K562 (cell line): ENCODE measurements around the gene SRSF9. TPM values are rescaled to one million over a fixed set of nuclear protein-coding genes. Genes with fewer than 3 reads are reported as not detected.

Experiments
- FOSL1 ChIP-seq: fragments of 200-800 bp; sonication (Bioruptor generic); conservative IDR thresholded peaks from 2 replicates; pipeline ENCODE4 v1.6.1; 2016; ENCODE audit warnings: missing genetic modification characterization, missing compliant biosample characterization
- HIVEP1 ChIP-seq: fragments of 250-450 bp; sonication (Bioruptor Pico); IDR thresholded peaks from 2 replicates; pipeline ENCODE4 v1.4.0; 2020; ENCODE audit warnings: mild to moderate bottlenecking
- KDM4B ChIP-seq, 2 experiments: fragments of 450-650 bp in 1 of 2; sonication (generic) in 1 of 2; IDR thresholded peaks; 2 replicates each; pipeline ENCODE4 v1.6.1; 2016 to 2017; ENCODE audit warnings: borderline replicate concordance in 2 of 2, antibody characterized with exemption in 1 of 2, low read depth in 1 of 2, mild to moderate bottlenecking in 1 of 2
- NFRKB ChIP-seq: fragments of 450-650 bp; IDR thresholded peaks from 2 replicates; pipeline ENCODE4 v1.6.1; 2016; ENCODE audit warnings: low read depth
- NFYB ChIP-seq: IDR thresholded peaks from 2 replicates; pipeline ENCODE4 v1.6.1; 2011; ENCODE audit warnings: mild to moderate bottlenecking, moderate library complexity; ENCODE audit not compliant: insufficient read length; ENCODE audit errors: extremely low read depth
- PHB2 ChIP-seq: fragments of 450-650 bp; IDR thresholded peaks from 2 replicates; pipeline ENCODE4 v1.6.1; 2017; ENCODE audit warnings: low read depth
- RHOXF2B ChIP-seq: fragments of 250-450 bp; sonication (Bioruptor Pico); conservative IDR thresholded peaks from 2 replicates; pipeline ENCODE4 v1.5.1; 2021
- SAP30 ChIP-seq: fragments of 200-600 bp; sonication (generic); IDR thresholded peaks from 2 replicates; pipeline ENCODE4 v1.6.1; 2012; ENCODE audit warnings: borderline replicate concordance, low read depth, mild to moderate bottlenecking, moderate library complexity, low read length, control low read depth, inconsistent platforms; ENCODE audit not compliant: insufficient read depth, poor library complexity, severe bottlenecking
- TAF1 ChIP-seq: IDR thresholded peaks from 2 replicates; pipeline ENCODE4 v1.6.1; 2011; ENCODE audit warnings: mild to moderate bottlenecking, low read length, moderate library complexity; ENCODE audit not compliant: insufficient read depth, control insufficient read depth, severe bottlenecking; ENCODE audit errors: extremely low read depth
- TCF3 ChIP-seq: sonication (generic); formaldehyde crosslinking; IDR thresholded peaks from 2 replicates; pipeline ENCODE4 v1.4.0; 2020; ENCODE audit warnings: mild to moderate bottlenecking, missing genetic modification reagents
- TGIF2 ChIP-seq: sonication (generic); formaldehyde crosslinking; IDR thresholded peaks from 2 replicates; pipeline ENCODE4 v1.8.1; 2022; ENCODE audit warnings: mild to moderate bottlenecking, missing genetic modification reagents, moderate library complexity
- YY1 ChIP-seq, 3 experiments: IDR thresholded peaks; 2 replicates each; pipeline ENCODE4 v1.6.1; 2011; ENCODE audit warnings: low read length in 2 of 3, mild to moderate bottlenecking in 2 of 3, moderate library complexity in 2 of 3, borderline replicate concordance in 1 of 3, control low read depth in 1 of 3, low read depth in 1 of 3; ENCODE audit not compliant: insufficient read depth in 3 of 3, insufficient replicate concordance in 2 of 3, control insufficient read depth in 1 of 3, insufficient read length in 1 of 3; ENCODE audit errors: extremely low read depth in 1 of 3
- ZBTB5 ChIP-seq: fragments of 450-650 bp; IDR thresholded peaks from 2 replicates; pipeline ENCODE4 v1.6.1; 2017; ENCODE audit warnings: antibody characterized with exemption
- ZBTB8A ChIP-seq: fragments of 450-650 bp; IDR thresholded peaks from 2 replicates; pipeline ENCODE4 v1.6.1; 2018; ENCODE audit warnings: mild to moderate bottlenecking, moderate library complexity; ENCODE audit not compliant: partially characterized antibody
- ZC3H11A ChIP-seq: IDR thresholded peaks from 2 replicates; pipeline ENCODE4 v1.6.1; 2012; ENCODE audit warnings: low read depth, low read length, improper control_type of control experiment
- ZC3H8 ChIP-seq: fragments of 450-650 bp; IDR thresholded peaks from 2 replicates; pipeline ENCODE4 v1.6.1; 2017
- ZNF175 ChIP-seq: fragments of 200-800 bp; sonication (Bioruptor generic); IDR thresholded peaks from 2 replicates; pipeline ENCODE4 v1.6.1; 2016; ENCODE audit warnings: low read depth, mild to moderate bottlenecking, missing genetic modification characterization, missing compliant biosample characterization
- ZNF274 ChIP-seq: IDR thresholded peaks from 2 replicates; pipeline ENCODE4 v1.6.1; 2011; ENCODE audit warnings: low read depth, mild to moderate bottlenecking, low read length, moderate library complexity, borderline replicate concordance
- ZNF384 ChIP-seq: IDR thresholded peaks from 2 replicates; pipeline ENCODE4 v1.6.1; 2012; ENCODE audit warnings: low read depth, low read length, improper control_type of control experiment
- ZNF77 ChIP-seq: fragments of 250-450 bp; sonication (Bioruptor Pico); IDR thresholded peaks from 2 replicates; pipeline ENCODE4 v1.5.0; 2020
- ZNF830 ChIP-seq: fragments of 250-450 bp; sonication (Bioruptor Pico); IDR thresholded peaks from 2 replicates; pipeline ENCODE4 v1.5.0; 2021; ENCODE audit warnings: mild to moderate bottlenecking
- polyA plus RNA-seq, 8 experiments: library from polyadenylated mRNA; depleted of rRNA in 4 of 8; stranded (reverse) in 5 of 8; unstranded in 3 of 8; fragments of >200 nt; fragmentation: Nextera tagmentation in 2 of 8; fragmentation: Illumina TruSeq in 1 of 8; extraction: Ambion mirVana in 2 of 8; extraction: Trizol in 1 of 8; gene quantifications; 2 replicates each; pipeline versions ENCODE4 v1.2.1 to v1.2.3, GENCODE V29; 2011 to 2014; ENCODE audit warnings: inconsistent platforms in 1 of 8, missing spikeins in 1 of 8
- total RNA-seq, 7 experiments: library from RNA; depleted of rRNA in 6 of 7; stranded (reverse); fragments of >200 nt in 6 of 7; fragmentation: Illumina TruSeq in 2 of 7; extraction: Trizol in 2 of 7; gene quantifications; 2 replicates each; pipeline versions ENCODE4 v1.2.1 to v1.2.3, GENCODE V29; 2011 to 2021; ENCODE audit warnings: low replicate concordance in 1 of 7
- TF ChIP-seq, protein P1 (sequence below): fragments of 450-650 bp; IDR thresholded peaks from 2 replicates; pipeline ENCODE4 v1.6.1; 2016; ENCODE audit warnings: missing biosample characterization, missing genetic modification characterization
- TF ChIP-seq, protein P2 (sequence below): fragments of 250-450 bp; sonication (Bioruptor Pico); IDR thresholded peaks from 2 replicates; pipeline ENCODE4 v1.4.0; 2020; ENCODE audit warnings: mild to moderate bottlenecking

Gene SRSF9
- total and polyA plus RNA-seq, 9 of the 15 experiments (the other 6 are each of a cell fraction or from before 2014, with no cell fraction given): 40.3 to 291 (median 230) TPM

DNA sequence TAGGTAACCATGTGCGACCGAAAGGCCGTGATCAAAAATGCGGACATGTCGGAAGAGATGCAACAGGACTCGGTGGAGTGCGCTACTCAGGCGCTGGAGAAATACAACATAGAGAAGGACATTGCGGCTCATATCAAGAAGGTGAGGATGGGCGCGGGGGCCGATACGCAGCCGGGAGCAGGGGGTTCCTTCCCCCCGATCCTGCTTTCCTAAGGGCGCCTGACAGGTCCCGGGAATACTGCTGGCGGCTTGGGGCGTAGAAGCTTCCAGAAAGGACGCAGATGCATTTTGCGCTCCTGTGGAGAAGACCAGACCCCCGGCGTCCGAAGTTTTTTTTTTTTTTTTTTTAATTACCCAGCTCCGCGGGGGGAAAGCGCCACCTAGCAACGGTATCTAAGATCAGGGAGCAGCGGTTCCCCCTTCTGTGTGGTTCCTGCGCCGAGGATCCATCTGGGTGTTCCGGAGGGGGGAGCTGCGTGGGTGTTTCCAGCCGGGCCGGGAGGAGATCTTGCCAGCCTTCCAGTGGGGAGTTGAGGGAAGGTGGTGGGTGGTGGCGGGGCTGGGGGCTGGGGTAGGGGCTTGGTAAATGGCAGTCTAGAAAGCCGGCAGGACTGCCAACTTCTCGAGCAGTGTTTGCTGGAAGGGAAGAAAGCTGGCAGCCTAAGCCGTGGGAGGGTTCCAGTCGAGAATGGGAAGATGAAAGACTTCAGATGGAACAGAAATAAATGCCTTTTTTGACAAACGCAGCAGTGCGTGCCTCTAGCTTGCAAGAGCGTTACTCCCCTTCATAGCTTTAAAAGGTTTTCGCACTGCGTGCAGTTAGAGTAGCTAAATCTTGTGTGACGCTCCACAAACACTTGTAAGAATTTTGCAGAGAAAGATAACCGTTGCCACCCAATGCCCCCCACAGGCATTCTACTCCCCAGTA lies 27.1 kb upstream of the SRSF9 start (continued):
- TF ChIP-seq YY1 (IDR thresholded peaks at IDR 0.05; ENCODE audit: borderline replicate concordance in 1 of 3, control insufficient read depth in 1 of 3, extremely low read depth in 1 of 3, insufficient read depth in 3 of 3, insufficient read length in 1 of 3, insufficient replicate concordance in 2 of 3, low read depth in 1 of 3, low read length in 2 of 3) (peak in 1 of 3 experiments; percentile 6), TAF1 (no peak), FOSL1 (tag) (no peak), NFRKB (no peak), ZBTB8A (no peak), NFYB (no peak), ZNF384 (peak; percentile 93), ZC3H11A (no peak), PHB2 (no peak), SAP30 (peak; percentile 58), ZNF77 (CRISPR knock-in tag) (no peak), ZNF175 (CRISPR knock-in tag) (no peak), ZNF830 (CRISPR knock-in tag) (no peak), ZNF274 (no peak), KDM4B (IDR thresholded peaks at IDR 0.05; ENCODE audit: borderline replicate concordance in 2 of 2, low read depth in 1 of 2) (no peak), ZBTB5 (no peak), ZC3H8 (no peak), TGIF2 (CRISPR knock-in tag) (no peak; the same call in 1 of the 2 replicates), RHOXF2B (CRISPR knock-in tag) (no peak), HIVEP1 (no peak), TCF3 (CRISPR knock-in tag) (no peak)
- TF ChIP-seq, protein P1, sequence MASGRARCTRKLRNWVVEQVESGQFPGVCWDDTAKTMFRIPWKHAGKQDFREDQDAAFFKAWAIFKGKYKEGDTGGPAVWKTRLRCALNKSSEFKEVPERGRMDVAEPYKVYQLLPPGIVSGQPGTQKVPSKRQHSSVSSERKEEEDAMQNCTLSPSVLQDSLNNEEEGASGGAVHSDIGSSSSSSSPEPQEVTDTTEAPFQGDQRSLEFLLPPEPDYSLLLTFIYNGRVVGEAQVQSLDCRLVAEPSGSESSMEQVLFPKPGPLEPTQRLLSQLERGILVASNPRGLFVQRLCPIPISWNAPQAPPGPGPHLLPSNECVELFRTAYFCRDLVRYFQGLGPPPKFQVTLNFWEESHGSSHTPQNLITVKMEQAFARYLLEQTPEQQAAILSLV: no peak
- TF ChIP-seq, protein P2, sequence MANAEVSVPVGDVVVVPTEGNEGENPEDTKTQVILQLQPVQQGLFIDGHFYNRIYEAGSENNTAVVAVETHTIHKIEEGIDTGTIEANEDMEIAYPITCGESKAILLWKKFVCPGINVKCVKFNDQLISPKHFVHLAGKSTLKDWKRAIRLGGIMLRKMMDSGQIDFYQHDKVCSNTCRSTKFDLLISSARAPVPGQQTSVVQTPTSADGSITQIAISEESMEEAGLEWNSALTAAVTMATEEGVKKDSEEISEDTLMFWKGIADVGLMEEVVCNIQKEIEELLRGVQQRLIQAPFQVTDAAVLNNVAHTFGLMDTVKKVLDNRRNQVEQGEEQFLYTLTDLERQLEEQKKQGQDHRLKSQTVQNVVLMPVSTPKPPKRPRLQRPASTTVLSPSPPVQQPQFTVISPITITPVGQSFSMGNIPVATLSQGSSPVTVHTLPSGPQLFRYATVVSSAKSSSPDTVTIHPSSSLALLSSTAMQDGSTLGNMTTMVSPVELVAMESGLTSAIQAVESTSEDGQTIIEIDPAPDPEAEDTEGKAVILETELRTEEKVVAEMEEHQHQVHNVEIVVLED (CRISPR knock-in tag): no peak
